Measurements from ENCODE around the gene MRTFA. TPM values are rescaled to one million over a fixed set of nuclear protein-coding genes. Genes with fewer than 3 reads are reported as not detected.

Gene MRTFA
- total and polyA plus RNA-seq, 9 of the 15 experiments (the other 6 are each of a cell fraction or from before 2014, with no cell fraction given) = 0.84 to 21.1 (median 3.7) TPM

DNA sequence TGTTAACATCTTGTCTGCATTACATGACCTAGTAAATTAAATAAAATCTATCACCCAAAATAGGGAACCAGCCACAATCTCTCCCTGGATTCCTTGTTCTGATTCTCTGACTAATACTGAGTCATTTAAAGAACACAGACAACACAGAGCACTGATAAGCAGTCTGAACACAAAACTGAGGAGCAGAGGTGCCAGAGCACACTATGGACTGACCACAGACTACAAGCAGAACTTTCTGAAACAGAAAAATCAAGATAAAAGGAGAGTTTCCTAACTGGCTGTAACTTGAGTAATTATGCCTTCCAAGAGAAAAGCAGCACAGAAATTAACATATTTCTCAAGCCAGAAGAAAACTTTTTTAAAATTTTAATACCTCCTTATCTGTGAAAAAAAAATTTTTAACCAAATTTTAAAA, 137.3 kb downstream of the MRTFA start (continued):
- TF ChIP-seq RREB1 (CRISPR knock-in tag; IDR thresholded peaks at IDR 0.05) = no peak
- no peak for TF ChIP-seq HNRNPUL1 (IDR thresholded peaks at IDR 0.05; ENCODE audit: low read length)
- TF ChIP-seq, protein P1, sequence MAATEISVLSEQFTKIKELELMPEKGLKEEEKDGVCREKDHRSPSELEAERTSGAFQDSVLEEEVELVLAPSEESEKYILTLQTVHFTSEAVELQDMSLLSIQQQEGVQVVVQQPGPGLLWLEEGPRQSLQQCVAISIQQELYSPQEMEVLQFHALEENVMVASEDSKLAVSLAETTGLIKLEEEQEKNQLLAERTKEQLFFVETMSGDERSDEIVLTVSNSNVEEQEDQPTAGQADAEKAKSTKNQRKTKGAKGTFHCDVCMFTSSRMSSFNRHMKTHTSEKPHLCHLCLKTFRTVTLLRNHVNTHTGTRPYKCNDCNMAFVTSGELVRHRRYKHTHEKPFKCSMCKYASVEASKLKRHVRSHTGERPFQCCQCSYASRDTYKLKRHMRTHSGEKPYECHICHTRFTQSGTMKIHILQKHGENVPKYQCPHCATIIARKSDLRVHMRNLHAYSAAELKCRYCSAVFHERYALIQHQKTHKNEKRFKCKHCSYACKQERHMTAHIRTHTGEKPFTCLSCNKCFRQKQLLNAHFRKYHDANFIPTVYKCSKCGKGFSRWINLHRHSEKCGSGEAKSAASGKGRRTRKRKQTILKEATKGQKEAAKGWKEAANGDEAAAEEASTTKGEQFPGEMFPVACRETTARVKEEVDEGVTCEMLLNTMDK (IDR thresholded peaks at IDR 0.05; ENCODE audit: borderline replicate concordance, insufficient read depth, low read depth, low read length, poor library complexity, severe bottlenecking) = no peak
- TF ChIP-seq ZBED1 (IDR thresholded peaks at IDR 0.05) = no peak
- TF ChIP-seq ADNP (tag; IDR thresholded peaks at IDR 0.05) = no peak
- no peak for TF ChIP-seq DEAF1 (CRISPR knock-in tag; IDR thresholded peaks at IDR 0.05)
- TF ChIP-seq, protein P2, sequence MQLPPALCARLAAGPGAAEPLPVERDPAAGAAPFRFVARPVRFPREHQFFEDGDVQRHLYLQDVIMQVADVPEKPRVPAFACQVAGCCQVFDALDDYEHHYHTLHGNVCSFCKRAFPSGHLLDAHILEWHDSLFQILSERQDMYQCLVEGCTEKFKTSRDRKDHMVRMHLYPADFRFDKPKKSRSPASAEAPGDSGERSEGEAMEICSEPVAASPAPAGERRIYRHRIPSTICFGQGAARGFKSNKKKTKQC (CRISPR knock-in tag; IDR thresholded peaks at IDR 0.05) = no peak
- TF ChIP-seq HEY1 (CRISPR knock-in tag; IDR thresholded peaks at IDR 0.05; ENCODE audit: borderline replicate concordance) = no peak
- TF ChIP-seq, protein P3, sequence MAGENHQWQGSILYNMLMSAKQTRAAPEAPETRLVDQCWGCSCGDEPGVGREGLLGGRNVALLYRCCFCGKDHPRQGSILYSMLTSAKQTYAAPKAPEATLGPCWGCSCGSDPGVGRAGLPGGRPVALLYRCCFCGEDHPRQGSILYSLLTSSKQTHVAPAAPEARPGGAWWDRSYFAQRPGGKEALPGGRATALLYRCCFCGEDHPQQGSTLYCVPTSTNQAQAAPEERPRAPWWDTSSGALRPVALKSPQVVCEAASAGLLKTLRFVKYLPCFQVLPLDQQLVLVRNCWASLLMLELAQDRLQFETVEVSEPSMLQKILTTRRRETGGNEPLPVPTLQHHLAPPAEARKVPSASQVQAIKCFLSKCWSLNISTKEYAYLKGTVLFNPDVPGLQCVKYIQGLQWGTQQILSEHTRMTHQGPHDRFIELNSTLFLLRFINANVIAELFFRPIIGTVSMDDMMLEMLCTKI (IDR thresholded peaks at IDR 0.05; ENCODE audit: partially characterized antibody) = no peak
- TF ChIP-seq NR3C1 (CRISPR knock-in tag; IDR thresholded peaks at IDR 0.05) = no peak
- TF ChIP-seq ARID3B (CRISPR knock-in tag; IDR thresholded peaks at IDR 0.05; ENCODE audit: borderline replicate concordance) = no peak
- TF ChIP-seq MAFK (IDR thresholded peaks at IDR 0.05; ENCODE audit: low read length) = no peak; the same call in 1 of the 2 replicates
- TF ChIP-seq RBM34 (IDR thresholded peaks at IDR 0.05; ENCODE audit: borderline replicate concordance, insufficient read depth, low read length) = no peak
- no peak for TF ChIP-seq ZNF717 (CRISPR knock-in tag; IDR thresholded peaks at IDR 0.05)
